A549 (cell line): ENCODE data around the gene KLHL11.

ENCODE experiments used
- CTCF ChIP-seq: fragments of >200 bp; sonication (Bioruptor Twin); formaldehyde crosslinking; IDR thresholded peaks from 3 replicates; pipeline ENCODE4 v1.5.1; 2016
- RNF2 ChIP-seq: fragments of 200-600 bp; sonication (generic); IDR thresholded peaks from 2 replicates; pipeline ENCODE4 v1.6.1; 2016; ENCODE audit warnings: low read depth, mild to moderate bottlenecking, antibody characterized with exemption, moderate library complexity, borderline replicate concordance

- no peak for TF ChIP-seq CTCF
- TF ChIP-seq RNF2 = no peak
These were observed 51.0 kb downstream of the KLHL11 start for GRCh38 chr17:41814195-41814594.
